Esophagus (tissue), 2 donors: ENCODE measurements around the gene PDPK1. TPM values are rescaled to one million over a fixed set of nuclear protein-coding genes. Genes with fewer than 3 reads are reported as not detected.

ENCODE experiments used
- H3K27ac ChIP-seq, 2 donors: one replicate each; pipeline ENCODE4 v1.5.1; 2013; ENCODE audit warnings: low read depth in 2 of 2, mild to moderate bottlenecking in 2 of 2, inconsistent platforms in 1 of 2, low read length in 1 of 2, moderate library complexity in 1 of 2
- H3K27me3 ChIP-seq, 2 donors: one replicate each; pipeline ENCODE4 v1.6.1; 2013; ENCODE audit warnings: low read length in 2 of 2, control low read depth in 1 of 2, mild to moderate bottlenecking in 1 of 2; ENCODE audit not compliant: insufficient read depth in 2 of 2, control insufficient read depth in 1 of 2
- H3K36me3 ChIP-seq, 2 donors: one replicate each; pipeline ENCODE4 v1.6.1; 2013; ENCODE audit warnings: low read length in 1 of 2; ENCODE audit not compliant: control insufficient read depth in 2 of 2, insufficient read depth in 2 of 2
- H3K4me1 ChIP-seq, 2 donors: one replicate each; pipeline ENCODE4 v1.6.1; 2013; ENCODE audit warnings: low read length in 1 of 2; ENCODE audit not compliant: control insufficient read depth in 2 of 2, insufficient read depth in 2 of 2
- H3K4me3 ChIP-seq, 2 donors: one replicate each; pipeline ENCODE4 v1.5.1; 2013; ENCODE audit warnings: low read length in 2 of 2, mild to moderate bottlenecking in 2 of 2, low read depth in 1 of 2, moderate library complexity in 1 of 2
- H3K9me3 ChIP-seq, 2 donors: one replicate each; pipeline ENCODE4 v1.6.1; 2013; ENCODE audit warnings: mild to moderate bottlenecking in 2 of 2, low read depth in 1 of 2, low read length in 1 of 2, moderate library complexity in 1 of 2; ENCODE audit not compliant: control insufficient read depth in 2 of 2, insufficient read depth in 1 of 2
- WGBS, 2 donors: extraction: QIAGEN DNeasy Blood & Tissue Kit; methylation state at CpG; one replicate each; pipeline ENCODE4 v1.1.7; 2013; 5-methylcytosine and 5-hydroxymethylcytosine counted together
- polyA plus RNA-seq, 2 donors: library from polyadenylated mRNA; stranded (reverse); fragments of 200-250 nt; gene quantifications; one replicate each; pipeline ENCODE4 v1.2.3, GENCODE V29; 2013
- donor health status: healthy with polysubstance abuse.
- donor health status: Bipolar disorder and iron deficiency.

Gene PDPK1
- polyA plus RNA-seq, 2 donors, result 11.8 to 12.8 TPM

DNA sequence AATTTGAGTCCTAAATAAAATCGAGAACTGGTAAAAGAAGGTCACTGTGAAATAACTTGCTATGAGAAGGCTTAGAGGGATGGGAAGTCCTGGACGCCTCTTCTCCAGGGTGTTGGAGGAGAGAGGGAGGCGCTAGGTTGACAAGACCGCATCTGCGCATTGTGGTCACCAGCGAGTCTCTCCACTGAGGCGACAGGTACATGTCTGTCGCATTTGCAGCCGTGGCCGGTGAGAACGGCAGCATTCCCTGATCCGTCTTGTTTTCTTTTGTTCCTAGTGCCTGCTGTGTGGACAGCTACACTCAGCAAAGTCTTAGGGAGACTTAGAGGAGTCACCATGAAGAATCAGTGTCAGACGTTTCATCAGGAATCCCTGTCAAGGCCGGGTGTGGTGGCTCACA is 32.1 kb upstream of the PDPK1 start:
- 87 to 89% methylated on average over 14 of the region's 14 CpGs for WGBS, 2 donors
- no peak overlapping the region for H3K4me3 ChIP-seq
- no peak overlapping the region for H3K27ac ChIP-seq
- H3K9me3 ChIP-seq, result no peaks in the 10 kb centered on the region
- peaks cover 0 to 3% of the 10 kb centered on the region in 2 donors for H3K4me1 ChIP-seq
- H3K36me3 ChIP-seq, result no peaks in the 10 kb centered on the region
- H3K27me3 ChIP-seq, result no peaks in the 10 kb centered on the region

DNA sequence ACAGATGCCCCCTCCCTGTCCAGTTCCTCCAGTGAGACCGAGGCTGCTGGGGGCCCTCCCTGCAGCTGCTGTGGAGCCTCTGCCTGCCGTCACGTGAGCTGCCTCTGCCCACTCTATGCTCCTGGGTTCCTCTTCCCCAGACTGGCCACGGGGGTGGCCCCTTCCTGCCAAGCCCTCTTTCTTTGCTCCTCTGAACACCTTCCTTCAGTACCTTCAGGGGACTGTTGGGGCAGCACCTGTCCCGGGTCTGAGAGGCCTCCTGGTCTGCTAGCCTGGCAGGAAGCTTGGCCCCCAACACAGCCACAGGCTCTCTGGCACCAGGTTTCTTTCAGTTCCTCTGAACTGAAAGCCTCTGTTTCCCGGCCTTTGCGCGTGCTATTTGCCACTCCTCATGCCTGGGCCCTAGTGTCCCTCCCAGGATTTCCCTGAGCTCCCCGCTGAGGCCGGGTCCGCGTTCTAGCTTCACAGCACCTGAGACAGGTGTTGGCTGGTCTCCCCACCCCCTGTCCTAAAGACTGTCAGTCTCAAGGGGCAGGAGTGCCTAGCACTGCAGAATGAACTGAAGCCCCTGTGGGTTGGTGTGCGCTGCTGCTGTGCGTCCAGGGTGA is 30.7 kb upstream of the PDPK1 start:
- peak overlapping the region in 1 of 2 donors; percentile 16 for H3K27ac ChIP-seq
- WGBS, 2 donors, result 77 to 78% methylated on average over 14 of the region's 14 CpGs
- no peaks in the 10 kb centered on the region for H3K36me3 ChIP-seq
- no peak overlapping the region for H3K4me3 ChIP-seq
- H3K4me1 ChIP-seq, result peaks cover 0 to 6% of the 10 kb centered on the region in 2 donors
- H3K27me3 ChIP-seq, result no peaks in the 10 kb centered on the region
- H3K9me3 ChIP-seq, result no peaks in the 10 kb centered on the region

DNA sequence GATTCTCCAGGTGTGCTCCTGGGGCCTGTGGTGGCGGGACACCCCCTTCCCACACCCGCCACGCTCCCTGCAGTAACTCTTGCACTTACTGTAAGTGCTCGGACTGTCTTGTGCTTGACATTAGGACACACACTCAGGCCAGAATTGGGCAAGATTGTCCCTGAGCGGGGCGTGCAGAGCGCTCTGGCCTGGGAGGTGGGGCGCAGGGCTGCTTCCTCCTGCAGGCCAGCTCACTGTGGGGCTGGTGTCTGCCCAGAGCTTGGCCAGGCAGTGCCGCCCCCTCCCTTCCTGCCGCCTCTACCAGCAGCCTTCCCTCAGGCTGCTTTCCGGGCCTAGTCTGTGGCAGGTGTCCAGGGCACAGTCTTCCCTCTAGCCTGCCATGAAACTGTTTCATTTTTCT is 30.2 kb upstream of the PDPK1 start:
- WGBS, 2 donors, result 81% methylated on average over 11 of the region's 11 CpGs
- H3K27ac ChIP-seq, result peak overlapping the region in 1 of 2 donors; percentile 16

DNA sequence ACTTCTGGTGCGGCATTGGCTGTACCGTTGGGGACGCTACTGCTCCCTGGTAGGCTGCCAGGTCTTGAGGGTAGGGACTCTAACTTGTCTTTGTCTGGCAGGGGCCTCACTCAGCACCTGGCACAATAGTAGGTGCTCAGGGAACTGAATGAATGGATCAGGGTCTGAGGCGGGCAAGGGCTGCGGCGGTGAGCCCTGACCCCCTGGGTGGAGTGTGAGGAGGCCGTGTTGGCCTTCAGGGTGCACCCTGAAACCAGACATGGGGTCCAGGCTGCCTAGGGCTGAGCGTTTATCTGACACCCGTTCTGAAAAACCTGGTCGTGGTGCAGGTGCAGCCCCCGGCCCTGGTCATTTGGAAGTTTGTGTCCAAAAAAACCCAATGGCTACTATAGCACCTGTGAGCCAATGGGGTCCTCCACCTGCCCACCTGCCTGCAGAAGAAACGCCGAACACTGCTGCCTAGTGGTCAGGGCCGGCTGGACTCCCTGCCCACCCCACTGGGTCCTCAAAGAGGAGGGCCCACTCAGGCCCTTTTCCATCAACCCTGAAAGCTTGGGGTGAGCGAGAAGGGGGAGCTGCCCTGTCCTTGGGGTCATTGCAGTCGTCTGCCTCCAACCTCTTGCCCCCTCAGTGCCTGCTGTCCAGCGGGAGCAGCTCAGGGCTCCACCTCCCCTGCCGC is 29.0 kb upstream of the PDPK1 start:
- peaks cover 0 to 10% of the 10 kb centered on the region in 2 donors for H3K4me1 ChIP-seq
- H3K27me3 ChIP-seq, result no peaks in the 10 kb centered on the region
- H3K4me3 ChIP-seq, result no peak overlapping the region
- no peak overlapping the region for H3K27ac ChIP-seq
- H3K36me3 ChIP-seq, result no peaks in the 10 kb centered on the region
- H3K9me3 ChIP-seq, result no peaks in the 10 kb centered on the region
- WGBS, 2 donors, result 91% methylated on average over 18 of the region's 18 CpGs

More for the DNA sequence above, 30.2 kb upstream of the PDPK1 start:
- Histone ChIP-seq H3K4me3 (no peak overlapping the region), H3K4me1 (peaks cover 0 to 6% of the 10 kb centered on the region in 2 donors), H3K27me3 (no peaks in the 10 kb centered on the region), H3K36me3 (no peaks in the 10 kb centered on the region), H3K9me3 (no peaks in the 10 kb centered on the region)

DNA sequence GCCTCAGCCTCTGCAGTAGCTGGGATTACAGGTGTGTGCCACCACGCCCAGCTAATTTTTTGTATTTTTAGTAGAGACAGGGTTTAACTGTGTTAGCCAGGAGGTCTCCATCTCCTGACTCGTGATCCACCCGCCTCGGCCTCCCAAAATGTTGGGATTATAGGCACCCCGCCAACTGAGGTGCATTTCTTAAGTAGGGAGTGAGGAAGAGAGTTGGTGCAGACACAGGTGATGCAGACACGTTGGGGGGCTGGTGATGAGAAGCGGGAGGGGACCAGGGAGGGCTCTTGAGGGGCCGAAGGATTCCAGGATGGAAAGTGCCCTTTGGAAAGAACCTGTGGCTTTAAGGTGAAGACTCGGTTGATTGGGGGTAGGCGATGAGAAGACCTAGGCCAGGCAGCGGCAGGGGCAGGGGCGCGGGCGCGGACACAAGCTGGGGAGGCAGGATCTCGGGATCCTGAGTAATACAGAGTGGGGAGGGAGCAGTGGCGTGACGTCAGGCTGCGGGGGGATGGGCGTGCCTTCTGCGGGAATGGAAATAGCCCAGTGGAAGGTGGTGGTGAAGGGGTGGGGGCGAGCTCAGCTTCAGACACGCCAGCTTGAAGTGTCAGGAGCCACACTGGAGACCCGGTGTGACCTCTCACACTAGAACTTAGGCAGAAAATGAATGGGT is 26.6 kb upstream of the PDPK1 start:
- peaks cover 4 to 19% of the 10 kb centered on the region in 2 donors for H3K4me1 ChIP-seq
- peaks cover 0 to under 1% of the 10 kb centered on the region in 2 donors for H3K36me3 ChIP-seq
- H3K27ac ChIP-seq, result no peak overlapping the region
- no peak overlapping the region for H3K4me3 ChIP-seq
- no peaks in the 10 kb centered on the region for H3K27me3 ChIP-seq
- 50 to 51% methylated on average over 24 of the region's 24 CpGs for WGBS, 2 donors
- no peaks in the 10 kb centered on the region for H3K9me3 ChIP-seq

DNA sequence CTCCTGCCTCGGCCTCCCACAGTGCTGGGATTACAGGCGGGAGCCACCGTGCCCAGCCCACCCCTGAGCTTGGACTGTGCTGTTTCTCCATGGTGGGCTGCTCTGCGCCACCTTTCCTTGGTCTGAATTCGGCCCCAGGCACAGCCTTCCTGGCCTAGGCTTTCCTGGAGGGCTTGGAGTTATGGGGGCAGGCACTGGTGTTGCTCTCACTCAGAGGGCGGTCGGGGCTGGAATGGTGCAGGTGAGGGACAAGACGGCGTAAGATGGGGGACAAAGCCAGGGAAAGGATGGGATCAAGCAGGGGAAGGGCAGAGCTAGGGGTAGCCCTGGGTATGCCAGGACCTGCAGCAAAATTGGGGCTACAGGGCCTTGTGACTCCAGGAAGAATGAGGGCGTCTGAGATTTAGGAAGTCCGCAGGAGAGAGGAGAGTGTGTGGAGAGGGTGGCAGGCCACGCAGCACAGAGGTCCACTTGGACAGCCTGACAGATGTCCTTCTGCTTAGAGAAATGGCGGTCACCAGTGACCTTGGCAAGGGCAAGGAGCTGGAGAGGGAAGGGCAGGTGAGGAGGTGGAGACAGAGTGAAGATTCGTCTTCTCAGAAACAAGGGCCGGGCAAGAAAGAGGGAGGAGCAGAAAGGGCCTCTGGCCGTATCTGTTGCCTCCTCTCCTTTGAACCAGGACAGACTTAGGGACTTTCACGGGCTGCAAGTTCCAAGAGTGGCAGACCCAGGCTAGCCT is 25.7 kb upstream of the PDPK1 start:
- 87% methylated on average over 17 of the region's 17 CpGs for WGBS, 2 donors
- peaks cover 0 to 4% of the 10 kb centered on the region in 2 donors for H3K36me3 ChIP-seq
- H3K9me3 ChIP-seq, result no peaks in the 10 kb centered on the region
- H3K4me1 ChIP-seq, result peaks cover 12 to 28% of the 10 kb centered on the region in 2 donors
- no peak overlapping the region for H3K4me3 ChIP-seq
- peak overlapping the region in 1 of 2 donors; percentile 9 for H3K27ac ChIP-seq
- no peaks in the 10 kb centered on the region for H3K27me3 ChIP-seq

DNA sequence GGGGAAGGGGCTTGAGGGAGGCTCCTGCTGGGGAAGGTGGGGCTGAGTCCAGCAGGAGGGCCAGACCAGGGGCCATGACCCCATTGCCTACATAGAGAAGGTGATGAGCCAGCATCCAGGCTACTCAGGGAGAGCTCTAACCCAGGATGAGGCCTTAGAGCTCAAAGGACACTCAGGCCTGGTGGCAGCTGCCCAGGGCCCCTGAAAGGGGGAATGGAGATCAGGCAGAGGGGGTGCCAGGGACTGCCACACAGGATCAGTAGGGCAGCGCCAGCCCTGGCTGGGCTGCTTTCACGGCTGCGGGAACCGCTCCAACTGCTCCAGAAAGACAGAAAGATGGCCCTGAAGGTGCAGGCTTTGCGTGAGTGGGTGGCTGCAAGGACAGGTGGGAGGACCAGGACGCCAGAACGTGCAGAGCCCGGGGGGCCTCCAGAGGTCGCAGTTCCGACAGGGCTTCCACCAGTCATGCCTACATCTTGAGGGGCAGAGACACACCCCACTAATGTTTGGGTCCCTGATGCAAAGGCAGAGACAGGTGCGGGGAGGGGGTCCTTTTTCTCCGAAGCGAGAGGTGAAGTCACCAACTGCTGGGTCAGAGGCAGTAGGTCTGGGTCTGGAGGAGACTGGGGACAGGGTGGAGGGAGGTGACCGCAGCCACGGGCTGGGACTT is 25.0 kb upstream of the PDPK1 start:
- Histone ChIP-seq H3K36me3 (peaks cover 0 to 4% of the 10 kb centered on the region in 2 donors), H3K9me3 (no peaks in the 10 kb centered on the region), H3K4me3 (peak overlapping the region; percentile 90 to 92), H3K4me1 (peaks cover 12 to 34% of the 10 kb centered on the region in 2 donors), H3K27ac (peak overlapping the region; percentile 9 to 98), H3K27me3 (no peaks in the 10 kb centered on the region)
- 33 to 35% methylated on average over 15 of the region's 15 CpGs for WGBS, 2 donors

DNA sequence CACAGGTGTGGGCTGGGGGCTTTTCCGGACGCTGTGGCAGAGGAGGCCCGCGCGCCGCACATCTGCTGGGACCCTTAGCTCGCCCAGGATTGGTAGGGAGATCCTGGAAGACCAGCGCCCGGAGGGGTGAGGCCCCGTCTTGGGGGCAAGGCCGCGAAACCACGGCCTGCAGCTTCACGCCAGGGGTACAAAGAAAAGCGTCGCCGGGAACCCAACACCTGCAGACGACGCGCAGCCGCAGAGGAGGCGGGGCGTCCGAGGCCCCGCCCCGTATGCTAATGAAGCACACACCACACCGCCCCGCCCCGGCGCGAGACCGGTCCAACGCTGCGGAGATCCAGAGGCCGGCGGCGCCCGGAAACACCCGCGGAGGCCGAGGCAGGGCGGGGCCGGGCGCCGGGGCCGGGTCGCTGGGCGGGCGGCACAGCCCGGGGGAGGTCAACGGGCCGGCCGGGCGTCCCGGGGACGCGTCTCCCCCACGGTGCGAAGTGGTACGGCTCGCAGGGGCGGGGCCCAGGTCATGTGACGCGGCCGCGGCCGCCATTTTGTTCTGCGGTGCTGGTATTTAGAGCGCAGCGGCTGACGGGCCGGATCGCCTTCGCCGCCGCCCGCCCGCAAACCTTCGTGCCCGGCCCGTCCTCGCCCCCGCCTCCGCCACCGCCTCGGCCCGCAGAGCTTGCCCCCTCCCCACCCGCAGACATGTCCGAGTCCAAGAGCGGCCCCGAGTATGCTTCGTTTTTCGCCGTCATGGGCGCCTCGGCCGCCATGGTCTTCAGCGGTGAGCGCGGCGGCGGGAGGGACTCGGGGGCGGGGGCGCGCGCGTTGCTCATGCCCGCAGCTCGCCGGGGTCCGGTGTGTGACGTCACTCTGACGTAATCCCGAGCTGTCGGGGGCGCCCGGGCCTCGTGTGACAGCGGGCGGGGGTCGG is 24.2 kb upstream of the PDPK1 start, which contains the start of gene ATP6V0C:
TSS of gene ATP6V0C (plus strand) at position 548 of the 928 bp plus-strand sequence. CDS start at position 700, 152 bp downstream.
- Histone ChIP-seq H3K27me3 (no peaks in the 10 kb centered on the region), H3K36me3 (peaks cover 0 to 4% of the 10 kb centered on the region in 2 donors), H3K4me3 (peak within 1 kb of the TSS; percentile 90 to 92), H3K27ac (peak within 1 kb of the TSS; percentile 98 to 99), H3K9me3 (no peaks in the 10 kb centered on the region), H3K4me1 (peaks cover 12 to 42% of the 10 kb centered on the region in 2 donors)
- 1% methylated on average over 101 to 122 of the region's 122 CpGs for WGBS, 2 donors
